Right atrium auricular region (tissue), 2 donors: ENCODE data around the gene SPRED2. TPM values are rescaled to one million over a fixed set of nuclear protein-coding genes. Genes with fewer than 3 reads are reported as not detected.

Experiments used
- DNase-seq: peaks from one replicate; pipeline ENCODE4 v3.0.0-alpha.2; 2019; ENCODE audit warnings: low spot score
- H3K27ac ChIP-seq, 2 donors: fragments of 200-600 bp; sonication (generic); 1 replicate in 1 of 2; 2 replicates in 1 of 2; pipeline ENCODE4 v1.5.1; 2016 to 2019
- H3K27me3 ChIP-seq, 2 donors: fragments of 200-600 bp; sonication (generic); one replicate each; pipeline versions ENCODE4 v1.5.1 to v1.6.0; 2017 to 2019
- H3K36me3 ChIP-seq: fragments of 200-600 bp; sonication (generic); one replicate; pipeline ENCODE4 v1.5.1; 2016
- H3K4me1 ChIP-seq, 2 donors: fragments of 200-600 bp; sonication (generic); one replicate each; pipeline versions ENCODE4 v1.5.1 to v1.6.0; 2017 to 2019
- H3K4me3 ChIP-seq, 2 donors: fragments of 200-600 bp; sonication (generic); 1 replicate in 1 of 2; 2 replicates in 1 of 2; pipeline ENCODE4 v1.5.1; 2017 to 2019; ENCODE audit warnings: mild to moderate bottlenecking in 1 of 2, moderate library complexity in 1 of 2
- H3K9me3 ChIP-seq, 2 donors: fragments of 200-600 bp; sonication (generic); one replicate each; pipeline ENCODE4 v1.5.1; 2019
- total RNA-seq, 2 donors: library from RNA; depleted of rRNA; stranded (reverse); fragments of >200 nt; gene quantifications; one replicate each; pipeline ENCODE4 v1.1.0, GENCODE V29; 2016
- TF ChIP-seq, protein P1 (sequence below), 2 donors: fragments of 200-600 bp; sonication (generic); IDR thresholded peaks; one replicate each; pipeline ENCODE4 v1.5.1; 2019; ENCODE audit warnings: antibody characterized with exemption in 2 of 2

The SPRED2 gene
- total RNA-seq, 2 donors from 2014 or later: 14.7 to 17.3 TPM

DNA sequence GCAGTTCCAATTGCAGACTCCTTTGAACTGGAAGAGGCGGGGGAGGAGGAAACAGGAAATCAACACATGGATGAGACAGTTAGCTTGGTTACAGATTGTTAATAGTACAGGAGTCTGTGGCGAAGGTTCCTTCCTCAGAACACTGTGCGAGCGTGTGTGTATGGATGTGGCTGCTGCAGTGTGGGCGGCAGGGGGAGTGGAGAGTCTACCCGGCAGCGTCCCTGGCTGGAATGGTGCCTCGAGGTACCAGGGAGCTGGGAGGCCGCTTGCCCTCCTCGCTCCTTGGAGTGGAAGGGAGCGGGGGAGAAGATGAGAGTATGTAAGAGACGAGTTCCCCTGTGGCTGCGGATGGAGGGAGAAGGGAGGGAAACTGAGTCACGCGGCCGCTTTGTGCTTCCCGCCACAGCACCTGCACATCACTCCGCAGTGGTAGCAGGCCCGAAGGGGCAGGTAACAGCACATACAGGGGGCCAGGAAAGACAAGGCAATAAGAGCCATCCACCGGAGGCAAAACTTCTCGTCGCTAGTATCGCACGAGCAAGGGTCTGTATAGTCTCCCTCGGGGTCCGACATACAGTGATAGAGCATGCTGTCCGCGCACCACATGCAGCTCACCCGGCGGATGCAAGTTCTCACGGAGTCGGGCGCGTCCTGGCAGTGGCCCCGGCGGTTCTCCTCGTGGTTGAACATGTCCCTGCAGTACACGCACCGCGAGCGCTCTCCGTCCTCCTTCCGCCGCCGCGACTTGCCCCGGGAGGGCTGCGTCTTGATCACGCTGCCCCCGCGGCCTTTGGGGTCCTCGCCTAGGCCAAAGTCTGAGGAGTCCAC is 119.1 kb downstream of the SPRED2 start:
- peak overlapping the region in 1 of 2 donors; percentile 15 for H3K27ac ChIP-seq

DNA sequence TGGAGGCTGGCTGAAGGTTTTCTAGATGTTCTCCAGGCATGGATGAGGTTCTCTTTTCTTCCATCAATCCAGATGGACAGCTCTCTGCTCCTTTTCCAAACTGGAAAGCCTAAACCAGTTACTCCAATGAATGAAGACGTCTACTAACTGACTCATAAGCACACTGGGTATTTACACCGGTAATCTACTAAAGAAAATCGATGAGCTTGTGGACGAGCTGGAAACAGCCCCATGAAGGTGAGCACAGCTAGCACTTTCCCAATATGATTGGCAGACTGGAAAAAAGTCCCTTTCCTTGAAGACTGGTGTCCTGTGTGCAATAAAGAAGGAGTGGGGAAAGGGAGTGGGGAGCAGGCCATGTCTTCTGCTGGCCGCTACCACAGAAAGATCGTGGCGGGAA is 120.8 kb downstream of the SPRED2 start:
- Histone ChIP-seq H3K27me3 (no peaks in the 10 kb centered on the region), H3K9me3 (no peaks in the 10 kb centered on the region), H3K36me3 (peaks cover 52% of the 10 kb centered on the region), H3K4me1 (peaks cover 0 to 21% of the 10 kb centered on the region in 2 donors), H3K4me3 (no peak overlapping the region), H3K27ac (no peak overlapping the region)
- TF ChIP-seq, protein P1, sequence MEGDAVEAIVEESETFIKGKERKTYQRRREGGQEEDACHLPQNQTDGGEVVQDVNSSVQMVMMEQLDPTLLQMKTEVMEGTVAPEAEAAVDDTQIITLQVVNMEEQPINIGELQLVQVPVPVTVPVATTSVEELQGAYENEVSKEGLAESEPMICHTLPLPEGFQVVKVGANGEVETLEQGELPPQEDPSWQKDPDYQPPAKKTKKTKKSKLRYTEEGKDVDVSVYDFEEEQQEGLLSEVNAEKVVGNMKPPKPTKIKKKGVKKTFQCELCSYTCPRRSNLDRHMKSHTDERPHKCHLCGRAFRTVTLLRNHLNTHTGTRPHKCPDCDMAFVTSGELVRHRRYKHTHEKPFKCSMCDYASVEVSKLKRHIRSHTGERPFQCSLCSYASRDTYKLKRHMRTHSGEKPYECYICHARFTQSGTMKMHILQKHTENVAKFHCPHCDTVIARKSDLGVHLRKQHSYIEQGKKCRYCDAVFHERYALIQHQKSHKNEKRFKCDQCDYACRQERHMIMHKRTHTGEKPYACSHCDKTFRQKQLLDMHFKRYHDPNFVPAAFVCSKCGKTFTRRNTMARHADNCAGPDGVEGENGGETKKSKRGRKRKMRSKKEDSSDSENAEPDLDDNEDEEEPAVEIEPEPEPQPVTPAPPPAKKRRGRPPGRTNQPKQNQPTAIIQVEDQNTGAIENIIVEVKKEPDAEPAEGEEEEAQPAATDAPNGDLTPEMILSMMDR (IDR thresholded peaks at IDR 0.05): no peak
- no peak for DNase-seq

More for the DNA sequence above, 119.1 kb downstream of the SPRED2 start:
- TF ChIP-seq, protein P1 (IDR thresholded peaks at IDR 0.05): peak in 1 of 2 donors; percentile 25
- no peak overlapping the region for H3K4me3 ChIP-seq
- no peaks in the 10 kb centered on the region for H3K27me3 ChIP-seq
- H3K36me3 ChIP-seq: peaks cover 48% of the 10 kb centered on the region
- no peaks in the 10 kb centered on the region for H3K9me3 ChIP-seq
- peaks cover 0 to 21% of the 10 kb centered on the region in 2 donors for H3K4me1 ChIP-seq
- DNase-seq: no peak

- peaks cover 47% of the 10 kb centered on the region for H3K36me3 ChIP-seq
- peak overlapping the region in 1 of 2 donors; percentile 75 for H3K27ac ChIP-seq
- H3K9me3 ChIP-seq: no peaks in the 10 kb centered on the region
- no peak for DNase-seq
- TF ChIP-seq, protein P1 (IDR thresholded peaks at IDR 0.05): no peak
- H3K4me3 ChIP-seq: no peak overlapping the region
- H3K27me3 ChIP-seq: no peaks in the 10 kb centered on the region
- H3K4me1 ChIP-seq: peaks cover 0 to 21% of the 10 kb centered on the region in 2 donors
Measured at GRCh38 chr2:65311049-65311448, 121.3 kb downstream of the SPRED2 start.

DNA sequence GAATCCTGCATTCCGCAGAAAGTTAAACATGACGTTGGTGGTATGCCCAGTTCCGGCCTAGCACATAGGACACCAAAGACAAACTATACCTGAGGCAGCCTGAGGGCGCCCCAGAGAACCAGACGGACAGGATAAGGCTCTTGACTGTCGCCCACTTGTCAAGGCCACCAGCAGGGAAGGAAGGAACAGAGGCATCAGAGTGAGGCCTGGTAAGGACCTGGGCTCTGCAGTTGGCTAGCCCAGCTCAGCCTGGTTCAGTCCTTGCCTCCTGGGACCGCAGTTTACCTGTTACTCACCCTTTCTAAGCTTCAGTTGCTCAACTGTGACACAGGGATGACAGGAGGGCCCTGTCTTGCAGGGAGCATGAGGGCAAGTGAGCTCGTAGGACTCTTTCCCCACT is 122.7 kb downstream of the SPRED2 start:
- TF ChIP-seq, protein P1 (IDR thresholded peaks at IDR 0.05): no peak
- no peaks in the 10 kb centered on the region for H3K9me3 ChIP-seq
- no peak overlapping the region for H3K4me3 ChIP-seq
- peaks cover 33% of the 10 kb centered on the region for H3K36me3 ChIP-seq
- H3K4me1 ChIP-seq: peaks cover 0 to 21% of the 10 kb centered on the region in 2 donors
- no peak for DNase-seq
- H3K27me3 ChIP-seq: no peaks in the 10 kb centered on the region
- peak overlapping the region; percentile 50 to 75 for H3K27ac ChIP-seq

DNA sequence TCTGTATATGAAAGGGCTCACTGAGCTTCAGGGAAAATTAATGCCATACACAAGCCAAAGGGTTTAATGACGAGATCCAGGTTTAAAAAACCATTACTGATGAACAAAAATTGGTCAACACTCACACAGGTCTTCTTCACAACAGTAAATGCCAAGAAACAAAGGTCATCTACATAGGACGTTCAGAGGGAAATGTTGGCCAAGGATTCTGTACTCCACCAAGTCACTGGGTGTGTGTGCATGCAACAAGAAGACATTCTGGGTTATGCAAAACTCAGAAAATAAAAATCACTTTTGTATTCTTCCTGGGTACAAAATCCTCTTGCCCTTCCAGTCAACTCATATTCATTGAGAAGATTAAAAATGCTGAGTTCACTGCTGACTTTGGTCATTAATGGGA is 126.5 kb downstream of the SPRED2 start:
- no peak for DNase-seq
- Histone ChIP-seq H3K9me3 (no peaks in the 10 kb centered on the region), H3K4me1 (peaks cover 0 to 32% of the 10 kb centered on the region in 2 donors), H3K4me3 (no peak overlapping the region), H3K27ac (no peak overlapping the region), H3K36me3 (peaks cover 8% of the 10 kb centered on the region), H3K27me3 (no peaks in the 10 kb centered on the region)
- TF ChIP-seq, protein P1 (IDR thresholded peaks at IDR 0.05): no peak
